ENCODE measurements around the gene CFAP46. TPM values are rescaled to one million over a fixed set of nuclear protein-coding genes. Genes with fewer than 3 reads are reported as not detected.

CFAP46 gene
- total and polyA plus RNA-seq, 9 donors: 0.50 to 22.4 (median 1.6) TPM; not detected in 1

- H3K36me3 ChIP-seq: no peaks in the 10 kb centered on the region
- no peak overlapping the region for H3K27ac ChIP-seq
- TF ChIP-seq CTCF (IDR thresholded peaks at IDR 0.05) (no peak), EP300 (IDR thresholded peaks at IDR 0.05) (no peak)
- 76 to 83% (median 79%) methylated on average over 6 of the region's 6 CpGs for WGBS, 3 donors
- peaks cover 2% of the 10 kb centered on the region for H3K4me1 ChIP-seq (ENCODE audit: insufficient read depth)
- H3K4me3 ChIP-seq: no peak overlapping the region
- intact Hi-C loops (cut with DNase I): no loop called here
- DNase-seq: no peak
- no peaks in the 10 kb centered on the region for H3K9me3 ChIP-seq
- H3K27me3 ChIP-seq: no peaks in the 10 kb centered on the region
These were observed 5.5 kb upstream of the CFAP46 start for GRCh38 chr10:132947843-132948242.

GRCh38 chr10:132946806-132947546, 4.6 kb upstream of the CFAP46 start:
- no peak for DNase-seq
- WGBS, 3 donors: 38 to 49% (median 41%) methylated on average over 5 of the region's 5 CpGs
- Histone ChIP-seq H3K4me3 (no peak overlapping the region), H3K9me3 (no peaks in the 10 kb centered on the region), H3K4me1 (ENCODE audit: insufficient read depth) (peaks cover 4% of the 10 kb centered on the region), H3K36me3 (no peaks in the 10 kb centered on the region), H3K27ac (no peak overlapping the region), H3K27me3 (no peaks in the 10 kb centered on the region)
- intact Hi-C loops (cut with DNase I): no loop called here
- TF ChIP-seq EP300 (IDR thresholded peaks at IDR 0.05) (no peak), CTCF (IDR thresholded peaks at IDR 0.05) (no peak), POLR2A (IDR thresholded peaks at IDR 0.05) (no peak)

GRCh38 chr10:132946311-132946710, 3.9 kb upstream of the CFAP46 start:
- intact Hi-C loops (cut with DNase I): no loop called here
- TF ChIP-seq CTCF (IDR thresholded peaks at IDR 0.05) (no peak), POLR2A (IDR thresholded peaks at IDR 0.05) (no peak), EP300 (IDR thresholded peaks at IDR 0.05) (no peak)
- WGBS, 3 donors: 66 to 77% (median 73%) methylated on average over 9 of the region's 9 CpGs
- Histone ChIP-seq H3K9me3 (no peaks in the 10 kb centered on the region), H3K27me3 (no peaks in the 10 kb centered on the region), H3K36me3 (no peaks in the 10 kb centered on the region), H3K4me1 (ENCODE audit: insufficient read depth) (peaks cover 4% of the 10 kb centered on the region), H3K4me3 (no peak overlapping the region), H3K27ac (no peak overlapping the region)
- no peak for DNase-seq

DNA sequence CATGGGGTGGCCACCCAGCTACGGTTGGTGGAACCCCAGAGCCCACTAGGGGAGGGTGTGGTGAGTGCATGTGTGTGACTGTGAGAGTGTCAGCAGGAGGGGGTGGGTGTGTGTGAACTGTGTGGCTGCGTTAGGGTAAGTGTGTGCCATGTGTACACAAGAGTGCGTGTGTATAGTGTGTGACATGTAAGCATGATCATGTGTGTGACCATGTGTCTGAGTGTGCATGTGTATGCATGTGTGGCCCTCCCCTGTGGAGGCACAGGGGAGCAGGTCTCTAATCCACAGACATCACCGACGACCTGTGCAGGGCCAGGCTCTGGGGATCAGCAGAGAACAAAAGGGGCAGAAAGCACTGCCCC, 3.5 kb upstream of the CFAP46 start:
- Histone ChIP-seq H3K4me3 (no peak overlapping the region), H3K27me3 (no peaks in the 10 kb centered on the region), H3K9me3 (no peaks in the 10 kb centered on the region), H3K36me3 (no peaks in the 10 kb centered on the region), H3K27ac (no peak overlapping the region), H3K4me1 (ENCODE audit: insufficient read depth) (peaks cover 4% of the 10 kb centered on the region)
- intact Hi-C loops (cut with DNase I): no loop called here
- DNase-seq: no peak
- WGBS, 3 donors: 63 to 78% (median 73%) methylated on average over 5 of the region's 5 CpGs
- TF ChIP-seq EP300 (IDR thresholded peaks at IDR 0.05) (no peak), POLR2A (IDR thresholded peaks at IDR 0.05) (no peak), CTCF (IDR thresholded peaks at IDR 0.05) (no peak)

All from ovary (tissue), 9 donors.